D721Med (cell line): Measurements from ENCODE around the gene FOS.
"Not testable (repeated sequence)": the region's sequence is repeated elsewhere in the genome, so short reads cannot be mapped to it uniquely, and the experiment has no call there.

Source experiments
- DNase-seq: peaks from one replicate; pipeline ENCODE4 v3.0.0; 2011; ENCODE audit warnings: low spot score; ENCODE audit not compliant: insufficient read length
- FAIRE-seq: peaks from 2 replicates; lab custom pipeline; 2011; peaks lifted over from hg19 to GRCh38; lab: Jason Lieb, UNC
- TF ChIP-seq, protein P1 (sequence below): IDR thresholded peaks from 2 replicates; pipeline ENCODE4 v1.5.1; 2012; ENCODE audit warnings: mild to moderate bottlenecking, control low read depth; ENCODE audit not compliant: insufficient read depth; ENCODE audit errors: missing control alignments

FOS gene

GRCh38 chr14:75234173-75235115, 44.2 kb upstream of the FOS start:
- TF ChIP-seq, protein P1, sequence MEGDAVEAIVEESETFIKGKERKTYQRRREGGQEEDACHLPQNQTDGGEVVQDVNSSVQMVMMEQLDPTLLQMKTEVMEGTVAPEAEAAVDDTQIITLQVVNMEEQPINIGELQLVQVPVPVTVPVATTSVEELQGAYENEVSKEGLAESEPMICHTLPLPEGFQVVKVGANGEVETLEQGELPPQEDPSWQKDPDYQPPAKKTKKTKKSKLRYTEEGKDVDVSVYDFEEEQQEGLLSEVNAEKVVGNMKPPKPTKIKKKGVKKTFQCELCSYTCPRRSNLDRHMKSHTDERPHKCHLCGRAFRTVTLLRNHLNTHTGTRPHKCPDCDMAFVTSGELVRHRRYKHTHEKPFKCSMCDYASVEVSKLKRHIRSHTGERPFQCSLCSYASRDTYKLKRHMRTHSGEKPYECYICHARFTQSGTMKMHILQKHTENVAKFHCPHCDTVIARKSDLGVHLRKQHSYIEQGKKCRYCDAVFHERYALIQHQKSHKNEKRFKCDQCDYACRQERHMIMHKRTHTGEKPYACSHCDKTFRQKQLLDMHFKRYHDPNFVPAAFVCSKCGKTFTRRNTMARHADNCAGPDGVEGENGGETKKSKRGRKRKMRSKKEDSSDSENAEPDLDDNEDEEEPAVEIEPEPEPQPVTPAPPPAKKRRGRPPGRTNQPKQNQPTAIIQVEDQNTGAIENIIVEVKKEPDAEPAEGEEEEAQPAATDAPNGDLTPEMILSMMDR = no peak
- no peak for FAIRE-seq
- DNase-seq = no peak

GRCh38 chr14:75235198-75235597, 43.4 kb upstream of the FOS start:
- FAIRE-seq, DNase-seq: not testable (repeated sequence)

DNA sequence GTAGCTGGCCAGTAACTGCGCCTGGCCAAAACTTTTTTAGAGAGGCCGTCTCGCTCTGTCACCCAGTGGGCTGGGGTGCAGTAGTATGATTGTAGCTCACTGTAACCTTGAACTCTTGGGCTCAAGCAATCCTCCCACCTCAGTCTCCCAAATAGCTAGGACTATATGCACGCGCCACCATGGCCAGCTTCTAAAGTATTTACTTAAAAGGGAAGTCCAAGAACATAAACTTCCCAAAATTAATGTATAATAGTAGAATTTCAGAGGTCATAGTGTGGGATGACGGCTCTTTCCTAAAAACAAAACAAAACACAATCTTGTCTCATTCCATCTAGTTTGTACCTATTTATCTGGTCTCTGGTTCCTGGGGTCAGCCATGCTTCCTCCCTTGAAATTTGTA, 42.2 kb upstream of the FOS start:
- TF ChIP-seq, protein P1 = no peak
- DNase-seq = no peak
- FAIRE-seq = no peak

GRCh38 chr14:75236901-75237419, 41.7 kb upstream of the FOS start:
- FAIRE-seq (no peak), DNase-seq (no peak)
- TF ChIP-seq, protein P1 = no peak

DNA sequence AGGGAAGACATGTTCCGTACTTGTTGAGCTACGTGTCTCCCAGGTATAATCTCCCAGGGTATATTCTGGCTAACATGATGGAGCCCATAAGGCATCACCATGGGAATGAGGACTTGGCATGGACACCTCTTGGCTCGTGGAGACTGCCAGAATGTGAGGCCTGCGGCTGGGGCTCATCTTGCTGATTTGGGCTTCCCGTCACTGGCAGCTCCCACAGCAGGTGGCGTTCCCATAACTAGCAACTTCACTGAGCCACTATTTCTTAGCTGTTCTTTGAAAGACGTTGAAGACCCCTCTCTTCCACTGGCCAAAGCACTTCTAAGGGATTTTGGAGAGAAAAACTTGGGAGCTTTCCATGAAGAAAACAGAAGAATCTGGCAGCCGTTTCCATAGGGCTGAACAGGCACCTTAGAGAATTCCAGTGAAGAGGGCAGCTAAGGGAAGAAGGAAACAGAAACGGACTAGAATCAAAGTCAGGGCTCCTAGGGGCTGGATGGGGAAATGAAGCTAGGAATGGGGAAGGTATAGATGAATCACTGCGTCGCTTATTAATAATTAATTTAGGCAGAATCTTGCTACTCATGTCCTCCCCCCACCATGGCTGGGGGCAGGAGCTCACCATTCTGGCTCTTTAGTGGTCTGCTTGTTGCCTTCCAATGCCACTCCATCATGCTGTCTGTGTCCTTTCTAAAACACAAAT, 39.7 kb upstream of the FOS start:
- no peak for FAIRE-seq
- TF ChIP-seq, protein P1 = no peak
- DNase-seq = no peak

DNA sequence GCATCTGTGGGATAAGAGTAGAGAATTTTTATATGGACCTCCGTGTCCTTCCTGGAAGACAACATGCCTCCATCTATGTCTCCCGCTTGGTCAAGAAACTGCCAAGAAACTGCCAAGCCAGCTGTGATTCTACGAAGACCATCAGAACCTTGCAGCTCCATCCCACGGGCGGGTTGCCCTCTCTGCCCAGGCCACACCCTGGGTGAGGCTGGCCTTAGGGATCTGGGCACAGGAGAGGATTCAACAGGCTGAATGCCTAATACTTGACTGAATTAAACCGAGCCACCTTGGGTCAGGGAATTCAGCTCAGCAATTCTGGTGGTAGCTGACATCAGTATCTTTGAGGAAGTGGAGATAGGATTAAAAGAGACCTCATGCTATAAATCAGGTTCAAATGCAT, 37.8 kb upstream of the FOS start:
- TF ChIP-seq, protein P1 = no peak
- FAIRE-seq = no peak
- DNase-seq = no peak

DNA sequence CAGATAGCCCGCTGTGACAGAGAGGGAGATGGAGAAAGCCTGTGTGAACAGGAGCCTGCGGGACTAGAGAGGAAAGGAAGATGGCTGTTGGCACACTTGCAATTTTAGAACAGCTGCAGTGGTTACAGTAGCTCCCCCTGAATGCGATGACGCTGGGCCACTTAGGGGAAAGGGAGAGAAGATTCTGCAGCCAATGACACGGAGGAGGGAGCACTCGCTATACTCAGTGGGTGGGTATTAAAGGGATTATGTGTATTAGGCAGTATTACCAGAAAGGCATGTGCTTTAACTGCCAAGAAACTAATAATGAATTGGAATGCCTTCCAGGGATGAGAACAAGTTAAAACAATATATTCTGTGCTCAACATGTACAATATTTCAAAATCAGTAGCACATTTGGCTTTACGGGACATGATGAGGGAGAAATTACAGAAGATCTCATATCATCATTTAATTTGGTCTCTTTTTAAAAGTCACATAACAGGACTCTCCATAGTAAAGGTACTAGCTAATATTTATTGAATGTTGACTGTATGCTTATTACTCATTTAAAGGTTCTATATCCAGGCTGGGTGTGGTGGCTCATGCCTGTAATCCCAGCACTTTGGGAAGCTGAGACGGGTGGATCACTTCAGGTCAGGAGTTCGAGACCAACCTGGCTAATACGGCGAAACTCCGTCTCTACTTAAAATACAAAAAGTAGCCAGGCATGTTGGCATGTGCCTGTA, 35.9 kb upstream of the FOS start:
- peak; percentile 91 for FAIRE-seq
- DNase-seq = peak; percentile 76
- TF ChIP-seq, protein P1 = no peak
